MG63 (cell line): ENCODE results near the gene PRR35. TPM values are rescaled to one million over a fixed set of nuclear protein-coding genes. Genes with fewer than 3 reads are reported as not detected.

Experiments
- DNase-seq: peaks from one replicate; pipeline ENCODE4 v3.0.0-alpha.2; 2020
- H3K27me3 ChIP-seq: fragments of 250-450 bp; sonication (Bioruptor Pico); 2 replicates; pipeline ENCODE4 v1.5.1; 2020; ENCODE audit warnings: mild to moderate bottlenecking, moderate library complexity
- H3K36me3 ChIP-seq: fragments of 250-450 bp; sonication (Bioruptor Pico); 2 replicates; pipeline ENCODE4 v1.5.1; 2020; ENCODE audit warnings: mild to moderate bottlenecking, moderate library complexity
- H3K4me3 ChIP-seq: fragments of 250-450 bp; sonication (Bioruptor Pico); 2 replicates; pipeline ENCODE4 v1.5.1; 2020; ENCODE audit warnings: mild to moderate bottlenecking, moderate library complexity
- H3K9me3 ChIP-seq: fragments of 250-450 bp; sonication (Bioruptor Pico); 2 replicates; pipeline ENCODE4 v1.5.1; 2020; ENCODE audit warnings: mild to moderate bottlenecking, moderate library complexity
- total RNA-seq: library from RNA; depleted of rRNA; stranded (reverse); fragments of >200 nt; shearing (Covaris generic); gene quantifications from 2 replicates; pipeline ENCODE4 v1.2.3, GENCODE V29; 2014; ENCODE audit warnings: low replicate concordance

PRR35 gene
- total RNA-seq, 1 experiment from 2014 or later = not detected

GRCh38 chr16:525520-526180, 34.5 kb upstream of the PRR35 start:
- Histone ChIP-seq H3K27me3 (no peaks in the 10 kb centered on the region), H3K4me3 (peak overlapping the region; percentile 85), H3K9me3 (no peaks in the 10 kb centered on the region), H3K36me3 (peaks cover 45% of the 10 kb centered on the region)
- peak; percentile 80 for DNase-seq

GRCh38 chr16:526181-527014, 33.8 kb upstream of the PRR35 start:
- Histone ChIP-seq H3K9me3 (no peaks in the 10 kb centered on the region), H3K36me3 (peaks cover 46% of the 10 kb centered on the region), H3K4me3 (peak overlapping the region; percentile 85), H3K27me3 (no peaks in the 10 kb centered on the region)
- peak; percentile 44 for DNase-seq

GRCh38 chr16:527015-527903, 32.9 kb upstream of the PRR35 start, which contains the start of gene CAPN15:
TSS of gene CAPN15 (plus strand) at chr16:527712. CDS start at chr16:546839, 19,127 bp downstream.
- peaks cover 41% of the 10 kb centered on the region for H3K36me3 ChIP-seq
- DNase-seq = peak; percentile 89
- peak within 1 kb of the TSS; percentile 85 for H3K4me3 ChIP-seq
- H3K27me3 ChIP-seq = no peaks in the 10 kb centered on the region
- no peaks in the 10 kb centered on the region for H3K9me3 ChIP-seq

- peak; percentile 81 for DNase-seq
- peaks cover 43% of the 10 kb centered on the region for H3K36me3 ChIP-seq
- H3K4me3 ChIP-seq = peak overlapping the region; percentile 83
- H3K27me3 ChIP-seq = no peaks in the 10 kb centered on the region
- no peaks in the 10 kb centered on the region for H3K9me3 ChIP-seq
These were observed 31.8 kb upstream of the PRR35 start for GRCh38 chr16:528111-529011.

GRCh38 chr16:529012-529575, 31.1 kb upstream of the PRR35 start:
- Histone ChIP-seq H3K9me3 (no peaks in the 10 kb centered on the region), H3K27me3 (no peaks in the 10 kb centered on the region), H3K4me3 (peak overlapping the region; percentile 83), H3K36me3 (peaks cover 44% of the 10 kb centered on the region)
- DNase-seq = no peak

- Histone ChIP-seq H3K9me3 (no peaks in the 10 kb centered on the region), H3K27me3 (no peaks in the 10 kb centered on the region), H3K4me3 (no peak overlapping the region), H3K36me3 (peaks cover 41% of the 10 kb centered on the region)
- no peak for DNase-seq
These were observed 29.9 kb upstream of the PRR35 start for GRCh38 chr16:530111-530817.

GRCh38 chr16:531494-532125, 28.6 kb upstream of the PRR35 start:
- Histone ChIP-seq H3K27me3 (no peaks in the 10 kb centered on the region), H3K4me3 (no peak overlapping the region), H3K36me3 (peaks cover 50% of the 10 kb centered on the region), H3K9me3 (no peaks in the 10 kb centered on the region)
- DNase-seq = no peak

- Histone ChIP-seq H3K36me3 (peaks cover 60% of the 10 kb centered on the region), H3K4me3 (no peak overlapping the region), H3K9me3 (no peaks in the 10 kb centered on the region), H3K27me3 (no peaks in the 10 kb centered on the region)
- DNase-seq = no peak
These were observed 26.6 kb upstream of the PRR35 start for GRCh38 chr16:533391-534123.

GRCh38 chr16:534135-534534, 26.1 kb upstream of the PRR35 start:
- H3K4me3 ChIP-seq = no peak overlapping the region
- no peaks in the 10 kb centered on the region for H3K27me3 ChIP-seq
- H3K36me3 ChIP-seq = peaks cover 58% of the 10 kb centered on the region
- no peak for DNase-seq
- H3K9me3 ChIP-seq = no peaks in the 10 kb centered on the region

GRCh38 chr16:534856-535445, 25.2 kb upstream of the PRR35 start:
- Histone ChIP-seq H3K9me3 (no peaks in the 10 kb centered on the region), H3K36me3 (peaks cover 58% of the 10 kb centered on the region), H3K27me3 (no peaks in the 10 kb centered on the region), H3K4me3 (no peak overlapping the region)
- DNase-seq = no peak

- DNase-seq = peak; percentile 90
These were observed 24.5 kb upstream of the PRR35 start for GRCh38 chr16:535446-536405.

GRCh38 chr16:536746-537145, 23.4 kb upstream of the PRR35 start:
- no peaks in the 10 kb centered on the region for H3K27me3 ChIP-seq
- DNase-seq = no peak
- peaks cover 59% of the 10 kb centered on the region for H3K36me3 ChIP-seq
- H3K9me3 ChIP-seq = no peaks in the 10 kb centered on the region
- H3K4me3 ChIP-seq = no peak overlapping the region

More at GRCh38 chr16:535446-536405, 24.5 kb upstream of the PRR35 start:
- no peak overlapping the region for H3K4me3 ChIP-seq
- H3K36me3 ChIP-seq = peaks cover 56% of the 10 kb centered on the region
- no peaks in the 10 kb centered on the region for H3K9me3 ChIP-seq
- H3K27me3 ChIP-seq = no peaks in the 10 kb centered on the region
